ENCODE measurements around the gene RGS19.

- TF ChIP-seq TAF1 (IDR thresholded peaks at IDR 0.05; ENCODE audit: borderline replicate concordance, low read depth, low read length) (no peak), POLR2A (IDR thresholded peaks at IDR 0.05; ENCODE audit: low read depth, low read length) (no peak), POLR2AphosphoS5 (IDR thresholded peaks at IDR 0.05; ENCODE audit: low read depth, low read length) (no peak)
Observed at GRCh38 chr20:64058536-64058935, 20.8 kb downstream of the RGS19 start.
